Smooth muscle cell (in vitro differentiated cells): ENCODE measurements around the gene MSH3. TPM values are rescaled to one million over a fixed set of nuclear protein-coding genes. Genes with fewer than 3 reads are reported as not detected.

Experiments
- DNase-seq: peaks from one replicate; lab custom pipeline; 2025; ENCODE audit not compliant: unreplicated experiment; lab: John Stamatoyannopoulos, UW
- H2AFZ ChIP-seq: fragments of 200-600 bp; sonication (generic); 2 replicates; pipeline ENCODE4 v1.6.0; 2016; ENCODE audit warnings: antibody characterized with exemption, low read depth, mild to moderate bottlenecking
- H3F3A ChIP-seq: fragments of 200-600 bp; sonication (generic); 2 replicates; pipeline ENCODE4 v1.6.0; 2017; ENCODE audit warnings: antibody characterized with exemption, low read depth
- H3K27ac ChIP-seq: fragments of 200-600 bp; sonication (generic); 2 replicates; pipeline ENCODE4 v1.5.1; 2016; ENCODE audit warnings: low read depth, mild to moderate bottlenecking
- H3K27me3 ChIP-seq: fragments of 200-600 bp; sonication (generic); 2 replicates; pipeline ENCODE4 v1.6.1; 2016; ENCODE audit warnings: low read depth, mild to moderate bottlenecking
- H3K36me3 ChIP-seq: fragments of 200-600 bp; sonication (generic); 2 replicates; pipeline ENCODE4 v1.5.1; 2016; ENCODE audit warnings: low read depth
- H3K4me1 ChIP-seq: fragments of 200-600 bp; sonication (generic); 2 replicates; pipeline ENCODE4 v1.5.1; 2016; ENCODE audit warnings: low read depth
- H3K4me2 ChIP-seq: fragments of 200-600 bp; sonication (generic); 2 replicates; pipeline ENCODE4 v1.6.0; 2016; ENCODE audit warnings: mild to moderate bottlenecking
- H3K4me3 ChIP-seq: fragments of 200-600 bp; sonication (generic); 2 replicates; pipeline ENCODE4 v1.5.1; 2016; ENCODE audit warnings: mild to moderate bottlenecking
- H3K79me2 ChIP-seq: fragments of 200-600 bp; sonication (generic); 2 replicates; pipeline ENCODE4 v1.6.0; 2016; ENCODE audit warnings: low read depth, mild to moderate bottlenecking
- H3K9ac ChIP-seq: fragments of 200-600 bp; sonication (generic); 2 replicates; pipeline ENCODE4 v1.6.0; 2016; ENCODE audit warnings: low read depth
- H3K9me3 ChIP-seq: fragments of 200-600 bp; sonication (generic); replicated peaks from 2 replicates; pipeline ENCODE4 v1.5.1; 2016; ENCODE audit warnings: low read depth
- H4K20me1 ChIP-seq: fragments of 200-600 bp; sonication (generic); 2 replicates; pipeline ENCODE4 v1.6.0; 2016; ENCODE audit warnings: low read depth
- WGBS: methylation state at CpG from one replicate; pipeline ENCODE4 v1.1.7; 2016; ENCODE audit warnings: low lambda C conversion rate; 5-methylcytosine and 5-hydroxymethylcytosine counted together
- polyA plus RNA-seq: library from polyadenylated mRNA; unstranded; fragments of >200 nt; fragmentation: Nextera tagmentation; extraction: Ambion mirVana; gene quantifications from 2 replicates; pipeline ENCODE4 v1.2.1, GENCODE V29; 2016
- total RNA-seq: library from RNA; depleted of rRNA; stranded (reverse); fragments of >200 nt; gene quantifications from 2 replicates; pipeline ENCODE4 v1.2.3, GENCODE V29; 2014
- TF ChIP-seq, protein P1 (sequence below): fragments of 200-600 bp; sonication (generic); IDR thresholded peaks from 2 replicates; pipeline ENCODE4 v1.5.1; 2017; ENCODE audit warnings: borderline replicate concordance, mild to moderate bottlenecking, antibody characterized with exemption; ENCODE audit not compliant: insufficient read depth, poor library complexity, severe bottlenecking

The MSH3 gene
- total and polyA plus RNA-seq, 2 experiments from 2014 or later, result 5.1 to 12.6 TPM

DNA sequence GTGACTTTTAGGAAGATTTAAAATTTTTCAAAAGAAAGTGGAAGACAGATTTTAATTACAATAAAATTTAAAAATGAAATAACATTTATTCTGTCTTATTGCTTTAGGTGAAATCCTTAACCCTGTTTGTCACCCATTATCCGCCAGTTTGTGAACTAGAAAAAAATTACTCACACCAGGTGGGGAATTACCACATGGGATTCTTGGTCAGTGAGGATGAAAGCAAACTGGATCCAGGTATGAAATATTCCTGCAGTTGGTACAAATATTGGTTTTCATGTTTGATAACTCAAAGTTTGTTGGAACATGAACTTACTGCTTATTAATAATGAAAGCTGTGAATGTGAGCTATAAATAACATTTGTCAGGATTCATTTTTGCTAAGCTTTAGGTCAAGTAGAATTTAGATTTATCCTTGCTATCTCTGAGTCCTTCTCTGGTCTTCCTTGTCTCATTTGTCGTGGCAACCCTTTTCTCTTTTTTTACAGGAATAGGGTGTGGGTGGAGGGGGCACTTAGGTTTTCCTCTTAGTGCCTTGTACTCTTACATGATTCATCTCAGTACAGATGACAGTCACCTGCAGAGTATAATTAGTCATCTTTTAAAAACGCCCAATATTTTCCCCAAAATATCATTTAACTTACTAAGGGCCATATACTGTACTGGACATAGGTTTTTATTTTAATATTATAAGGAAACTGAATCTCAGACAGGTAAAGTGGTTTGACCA is 210.4 kb downstream of the MSH3 start:
- H3K9me3 ChIP-seq, result no peaks in the 10 kb centered on the region
- peak overlapping the region; percentile 8 for H3K4me2 ChIP-seq
- no peak overlapping the region for H3K9ac ChIP-seq
- TF ChIP-seq, protein P1, sequence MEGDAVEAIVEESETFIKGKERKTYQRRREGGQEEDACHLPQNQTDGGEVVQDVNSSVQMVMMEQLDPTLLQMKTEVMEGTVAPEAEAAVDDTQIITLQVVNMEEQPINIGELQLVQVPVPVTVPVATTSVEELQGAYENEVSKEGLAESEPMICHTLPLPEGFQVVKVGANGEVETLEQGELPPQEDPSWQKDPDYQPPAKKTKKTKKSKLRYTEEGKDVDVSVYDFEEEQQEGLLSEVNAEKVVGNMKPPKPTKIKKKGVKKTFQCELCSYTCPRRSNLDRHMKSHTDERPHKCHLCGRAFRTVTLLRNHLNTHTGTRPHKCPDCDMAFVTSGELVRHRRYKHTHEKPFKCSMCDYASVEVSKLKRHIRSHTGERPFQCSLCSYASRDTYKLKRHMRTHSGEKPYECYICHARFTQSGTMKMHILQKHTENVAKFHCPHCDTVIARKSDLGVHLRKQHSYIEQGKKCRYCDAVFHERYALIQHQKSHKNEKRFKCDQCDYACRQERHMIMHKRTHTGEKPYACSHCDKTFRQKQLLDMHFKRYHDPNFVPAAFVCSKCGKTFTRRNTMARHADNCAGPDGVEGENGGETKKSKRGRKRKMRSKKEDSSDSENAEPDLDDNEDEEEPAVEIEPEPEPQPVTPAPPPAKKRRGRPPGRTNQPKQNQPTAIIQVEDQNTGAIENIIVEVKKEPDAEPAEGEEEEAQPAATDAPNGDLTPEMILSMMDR, result no peak
- H4K20me1 ChIP-seq, result no peaks in the 10 kb centered on the region
- no peaks in the 10 kb centered on the region for H3K36me3 ChIP-seq
- DNase-seq, result no peak
- peaks cover 8% of the 10 kb centered on the region for H3K4me1 ChIP-seq
- H3K27me3 ChIP-seq, result no peaks in the 10 kb centered on the region
- 67% methylated on average over 3 of the region's 3 CpGs for WGBS
- no peak overlapping the region for H3K4me3 ChIP-seq
- peaks cover 13% of the 10 kb centered on the region for H3F3A ChIP-seq
- H3K27ac ChIP-seq, result no peak overlapping the region
- H2AFZ ChIP-seq, result no peak overlapping the region
- H3K79me2 ChIP-seq, result no peaks in the 10 kb centered on the region

- H3K4me3 ChIP-seq, result no peak overlapping the region
- TF ChIP-seq, protein P1, result no peak
- no peak overlapping the region for H3K27ac ChIP-seq
- H3K27me3 ChIP-seq, result no peaks in the 10 kb centered on the region
- no peak overlapping the region for H2AFZ ChIP-seq
- no peaks in the 10 kb centered on the region for H3K9me3 ChIP-seq
- H3K36me3 ChIP-seq, result no peaks in the 10 kb centered on the region
- peaks cover 1% of the 10 kb centered on the region for H3K4me1 ChIP-seq
- no peaks in the 10 kb centered on the region for H3K79me2 ChIP-seq
- no peak for DNase-seq
- no peak overlapping the region for H3K4me2 ChIP-seq
- H3K9ac ChIP-seq, result no peak overlapping the region
- WGBS, result 97% methylated on average over 2 of the region's 2 CpGs
- no peaks in the 10 kb centered on the region for H4K20me1 ChIP-seq
- peaks cover 6% of the 10 kb centered on the region for H3F3A ChIP-seq
Observed at GRCh38 chr5:80865551-80865950, 211.1 kb downstream of the MSH3 start.

- Histone ChIP-seq H2AFZ (no peak overlapping the region), H3K27me3 (no peaks in the 10 kb centered on the region), H3K27ac (no peak overlapping the region), H4K20me1 (no peaks in the 10 kb centered on the region), H3F3A (peaks cover 3% of the 10 kb centered on the region), H3K9ac (no peak overlapping the region), H3K36me3 (no peaks in the 10 kb centered on the region), H3K9me3 (no peaks in the 10 kb centered on the region), H3K79me2 (no peaks in the 10 kb centered on the region), H3K4me3 (no peak overlapping the region), H3K4me2 (no peak overlapping the region), H3K4me1 (no peaks in the 10 kb centered on the region)
- 98% methylated on average over 2 of the region's 2 CpGs for WGBS
- DNase-seq, result no peak
- TF ChIP-seq, protein P1, result no peak
Observed at GRCh38 chr5:80866371-80866770, 211.9 kb downstream of the MSH3 start.

GRCh38 chr5:80867233-80867632 is 212.8 kb downstream of the MSH3 start:
- Histone ChIP-seq H3K79me2 (no peaks in the 10 kb centered on the region), H4K20me1 (no peaks in the 10 kb centered on the region), H3F3A (no peaks in the 10 kb centered on the region), H3K36me3 (no peaks in the 10 kb centered on the region), H3K4me2 (no peak overlapping the region), H3K9me3 (no peaks in the 10 kb centered on the region), H3K27ac (no peak overlapping the region), H3K27me3 (no peaks in the 10 kb centered on the region), H2AFZ (no peak overlapping the region), H3K9ac (no peak overlapping the region), H3K4me3 (no peak overlapping the region), H3K4me1 (no peaks in the 10 kb centered on the region)
- no peak for DNase-seq
- TF ChIP-seq, protein P1, result no peak
